Measurements from ENCODE around the gene IGF2.
"Not testable (repeated sequence)": the region's sequence is repeated elsewhere in the genome, so short reads cannot be mapped to it uniquely, and the experiment has no call there.

Gene IGF2

GRCh38 chr11:2139123-2139521 lies at the start of gene IGF2:
IGF2 (minus strand) TSS chr11:2139389; CDS start chr11:2135523, 3,866 bp downstream.
- no peak for DNase-seq

- no peak for DNase-seq
These were observed 49.6 kb upstream of the IGF2 start for GRCh38 chr11:2188745-2189144.

GRCh38 chr11:2187280-2187707 lies 48.1 kb upstream of the IGF2 start:
- DNase-seq = no peak

GRCh38 chr11:2186669-2187279 lies 47.6 kb upstream of the IGF2 start:
- peak; percentile 9 to 11 for DNase-seq

- no peak for DNase-seq
These were observed 46.3 kb upstream of the IGF2 start for GRCh38 chr11:2185324-2186085.

- DNase-seq = no peak
These were observed 43.7 kb upstream of the IGF2 start for GRCh38 chr11:2182692-2183474.

GRCh38 chr11:2182075-2182474 lies 42.9 kb upstream of the IGF2 start:
- no peak for DNase-seq

- DNase-seq = no peak
These were observed 41.7 kb upstream of the IGF2 start for GRCh38 chr11:2180789-2181370.

- no peak for DNase-seq
These were observed 41.2 kb upstream of the IGF2 start for GRCh38 chr11:2180347-2180746.

- DNase-seq = no peak
These were observed 40.3 kb upstream of the IGF2 start for GRCh38 chr11:2179516-2179915.

GRCh38 chr11:2178906-2179494 lies 39.8 kb upstream of the IGF2 start:
- no peak for DNase-seq

GRCh38 chr11:2178055-2178773 lies 39.0 kb upstream of the IGF2 start:
- DNase-seq = not testable (repeated sequence)

GRCh38 chr11:2177076-2177475 lies 37.9 kb upstream of the IGF2 start:
- no peak for DNase-seq

- DNase-seq = no peak
These were observed 37.3 kb upstream of the IGF2 start for GRCh38 chr11:2176389-2176900.

GRCh38 chr11:2175659-2176058 lies 36.5 kb upstream of the IGF2 start:
- DNase-seq = no peak

- DNase-seq = no peak
These were observed 35.2 kb upstream of the IGF2 start for GRCh38 chr11:2174361-2174760.

GRCh38 chr11:2173761-2174160 lies 34.6 kb upstream of the IGF2 start:
- DNase-seq = no peak

- no peak for DNase-seq
These were observed 34.0 kb upstream of the IGF2 start for GRCh38 chr11:2173150-2173693.

GRCh38 chr11:2172676-2173075 lies 33.5 kb upstream of the IGF2 start:
- no peak for DNase-seq

GRCh38 chr11:2171591-2172003 lies 32.4 kb upstream of the IGF2 start, which contains the start of gene TH:
TH (minus strand) TSS chr11:2171815; CDS start chr11:2171786, 29 bp downstream.
- DNase-seq = no peak

All from AML-193 (cell line).